NCI-H1694 treated with DMSO at 0.1 percent for 48 hours (cell line): ENCODE results near the gene C11orf87.

Experiments
- DNase-seq: peaks from one replicate; lab custom pipeline; 2025; lab: John Stamatoyannopoulos, UW

Gene C11orf87

DNA sequence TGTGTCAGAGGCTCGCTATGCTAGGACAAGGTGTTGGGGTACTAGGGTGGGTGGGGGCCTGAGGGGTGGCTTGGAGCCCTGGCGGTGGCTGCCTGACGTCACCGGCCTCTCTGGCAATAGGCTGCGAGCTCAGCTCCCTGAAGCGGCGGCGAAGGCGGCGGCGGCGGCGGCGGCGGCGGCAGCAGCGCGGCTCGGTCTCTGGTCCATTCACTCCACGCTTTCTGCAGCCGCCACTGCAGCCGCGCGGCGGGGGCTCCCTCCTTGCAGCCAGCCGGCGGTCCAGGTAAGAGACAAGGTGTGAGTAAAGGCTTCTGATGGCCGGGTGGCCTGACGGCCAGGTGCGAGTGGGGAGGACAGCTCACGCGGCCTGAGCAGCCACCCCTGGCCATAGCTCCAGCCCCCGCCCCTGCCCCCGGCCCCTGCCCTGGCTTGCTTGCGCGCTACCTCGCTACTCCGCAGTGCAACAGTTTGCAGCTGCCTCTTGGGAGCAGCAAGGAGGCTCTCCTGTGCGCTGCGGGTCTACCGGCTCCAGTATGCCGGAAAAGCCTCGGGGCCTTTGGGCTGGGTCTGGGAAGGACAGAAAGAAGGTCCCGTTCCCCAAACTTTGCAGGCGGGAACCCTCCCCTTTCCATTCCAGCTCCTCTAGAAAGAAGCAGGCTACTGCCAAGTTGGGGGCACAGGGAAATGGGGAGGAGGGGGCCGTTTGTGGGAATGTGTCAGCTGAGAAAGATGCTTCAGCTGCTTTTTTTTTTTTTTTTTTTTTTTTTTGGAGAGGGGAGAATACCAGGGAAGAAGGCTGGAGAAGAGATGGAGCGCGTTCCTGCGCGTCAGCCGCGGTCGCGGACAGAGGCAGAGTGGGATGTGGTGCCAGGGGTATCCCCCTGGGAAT lies at the start of gene C11orf87:
Gene C11orf87, plus strand, starts transcription at position 210 of the 889 bp plus-strand sequence. CDS start 1,444 bp downstream, outside the sequence.
- no peak for DNase-seq

DNA sequence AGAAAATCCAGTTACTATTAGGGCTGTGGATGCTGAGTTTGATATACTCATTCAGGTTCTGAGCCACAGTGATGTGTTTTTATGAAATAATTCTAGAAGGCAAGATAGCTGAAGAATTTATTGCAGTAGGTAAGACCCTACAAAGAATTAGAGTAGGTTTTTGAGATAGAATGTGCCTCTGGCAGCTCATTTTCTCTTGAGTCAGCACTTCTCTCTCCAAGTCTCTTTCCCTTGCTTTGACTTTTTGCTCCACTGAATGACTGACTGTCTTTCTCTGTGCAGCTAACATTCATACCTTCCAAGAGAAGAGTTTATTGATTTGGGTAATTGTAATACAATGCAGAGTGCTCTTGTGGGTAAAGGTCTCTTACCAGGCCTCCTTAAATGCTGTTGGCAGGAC lies 48.0 kb upstream of the C11orf87 start:
- DNase-seq: no peak

DNA sequence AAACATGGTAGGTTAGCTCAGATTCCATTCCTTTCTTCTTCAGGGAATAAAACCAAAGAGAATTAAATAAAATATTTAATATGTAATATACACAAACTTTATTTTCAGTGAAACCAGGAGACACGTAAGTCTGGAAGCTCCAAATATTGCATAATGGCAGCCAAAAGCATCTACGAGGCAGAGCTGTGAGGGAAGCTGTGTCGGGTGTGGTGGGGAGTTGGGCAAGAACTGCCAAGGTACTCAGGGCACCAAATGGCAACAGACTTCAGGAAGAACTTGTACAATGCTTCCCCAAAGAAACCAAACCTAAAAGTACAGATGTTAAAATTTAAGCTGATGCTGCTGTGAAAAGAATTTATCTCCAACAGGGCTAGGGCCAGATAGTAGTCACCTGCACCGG lies 47.5 kb upstream of the C11orf87 start:
- DNase-seq: no peak

DNA sequence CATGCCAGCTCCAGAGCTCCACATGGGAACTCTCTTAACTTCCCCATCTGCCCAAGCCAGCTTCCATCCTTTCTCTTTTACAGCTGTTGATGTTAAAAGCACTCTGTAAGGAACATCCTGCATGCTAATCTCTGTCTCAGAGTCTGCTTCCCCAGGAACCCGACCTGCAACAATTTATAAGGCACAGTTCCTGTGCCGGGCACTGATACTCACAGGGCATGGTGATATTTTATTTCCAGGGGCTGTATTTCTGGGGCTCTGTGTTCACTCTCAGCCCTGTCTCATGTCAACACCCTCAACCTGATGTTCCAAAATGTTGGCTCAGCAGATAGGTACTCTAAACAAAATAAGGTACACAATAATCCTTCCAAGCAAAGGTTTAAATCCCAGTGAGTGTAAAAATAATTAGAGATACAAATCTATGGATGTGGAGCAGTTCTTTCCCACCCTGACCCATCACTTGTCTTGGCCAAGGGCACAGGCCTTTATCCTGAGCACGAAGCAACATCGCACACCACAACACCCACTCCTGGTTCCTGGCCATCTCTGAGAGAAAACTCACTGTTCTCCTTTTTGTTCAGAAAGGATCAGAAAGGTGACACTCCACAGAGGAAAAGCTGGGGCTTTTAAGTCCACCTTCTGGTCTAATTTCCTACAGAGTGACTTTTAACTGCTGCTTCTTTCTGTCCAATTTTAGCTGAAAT lies 44.8 kb upstream of the C11orf87 start:
- no peak for DNase-seq

DNA sequence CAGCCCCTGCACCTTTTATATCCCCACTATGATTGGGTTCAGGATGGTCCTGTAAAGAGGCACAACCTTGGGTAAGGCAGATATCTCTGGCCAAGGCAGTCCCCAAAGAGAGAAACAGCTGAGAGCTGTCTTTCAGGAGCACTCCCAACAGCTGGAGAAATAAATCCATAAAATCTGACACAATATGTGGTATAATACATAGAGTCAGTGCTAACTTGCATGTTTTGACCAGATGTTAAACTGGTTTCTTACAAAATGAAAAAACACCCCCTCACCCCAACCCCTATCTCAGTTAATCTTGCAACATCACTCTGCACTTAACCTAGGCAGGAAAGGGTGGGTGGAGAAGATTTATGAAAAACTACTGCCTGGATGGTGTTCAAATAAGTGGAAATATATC lies 44.0 kb upstream of the C11orf87 start:
- no peak for DNase-seq

DNA sequence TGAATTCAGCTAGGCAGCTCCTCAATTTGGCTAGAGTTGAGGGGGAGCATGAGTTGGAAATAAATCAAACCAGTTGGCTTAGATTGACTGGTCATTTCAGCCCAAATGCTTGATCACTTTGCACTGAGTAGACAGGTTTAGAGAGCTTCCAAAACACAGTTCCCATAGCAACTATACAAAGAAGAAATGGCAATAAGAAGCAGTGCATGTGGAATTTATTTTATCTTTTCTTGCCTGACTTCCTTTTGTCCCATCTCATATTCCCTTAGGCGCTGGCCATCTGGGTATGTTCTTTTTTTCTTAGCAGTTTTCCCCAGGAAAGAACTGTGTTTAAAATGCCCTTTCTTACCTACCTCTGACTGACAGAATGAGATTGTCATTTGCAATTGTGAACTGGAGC lies 38.7 kb upstream of the C11orf87 start:
- no peak for DNase-seq

DNA sequence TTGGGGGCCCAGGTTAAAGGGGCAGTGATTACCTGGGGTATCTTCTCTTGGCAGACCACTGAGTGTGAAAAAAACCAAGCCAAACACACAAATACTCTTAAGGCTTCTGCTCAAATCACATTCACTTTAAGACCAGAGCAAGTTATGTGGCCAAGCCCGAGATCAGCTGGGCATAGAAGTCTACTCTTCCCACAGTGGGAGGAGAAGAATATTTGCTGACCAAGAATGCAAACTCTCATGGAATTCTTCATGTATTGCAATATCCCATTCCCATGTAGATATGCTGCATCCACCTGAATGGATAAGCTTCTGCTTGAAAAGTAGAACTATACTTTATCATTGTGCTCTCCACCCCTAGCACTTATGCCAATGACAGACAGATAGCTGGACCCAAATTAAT lies 37.1 kb upstream of the C11orf87 start:
- no peak for DNase-seq

DNA sequence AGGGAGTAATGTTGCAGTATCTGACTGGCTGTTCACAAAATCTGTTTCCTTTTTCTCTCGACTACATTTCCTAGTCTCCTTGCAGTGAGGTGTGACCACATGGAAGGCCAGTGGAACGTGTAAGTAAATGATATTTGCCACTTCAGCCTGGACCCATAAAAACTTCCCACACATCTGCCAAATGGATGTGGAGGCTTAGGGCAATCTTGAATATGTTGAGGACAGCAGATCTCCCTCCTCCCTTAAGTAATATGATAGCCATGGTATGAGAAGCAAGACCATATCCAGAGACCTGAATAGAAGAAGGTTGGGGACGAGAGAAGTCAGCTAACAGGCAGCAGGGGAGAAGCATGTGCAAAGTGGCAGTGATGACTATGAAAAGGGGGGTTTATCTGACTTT lies 33.0 kb upstream of the C11orf87 start:
- no peak for DNase-seq

DNA sequence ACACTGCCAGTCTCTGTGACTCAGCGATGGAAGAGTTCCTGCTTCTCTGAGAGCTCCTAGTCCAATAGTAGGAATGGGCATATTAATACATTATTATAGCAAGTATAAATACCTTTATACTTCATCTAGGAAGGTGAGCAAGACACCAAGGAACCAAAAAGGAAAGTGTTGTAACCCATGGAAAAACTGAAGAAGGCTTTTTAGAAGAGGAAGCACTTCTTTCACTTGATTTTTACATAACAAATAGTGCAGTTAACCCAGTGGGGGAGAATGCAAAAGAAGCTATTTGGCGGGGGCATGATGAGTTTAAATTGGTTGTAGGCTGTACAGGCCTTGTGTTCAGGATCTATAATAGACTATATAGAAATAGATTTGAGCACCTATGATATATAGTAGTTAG lies 31.2 kb upstream of the C11orf87 start:
- DNase-seq: no peak

DNA sequence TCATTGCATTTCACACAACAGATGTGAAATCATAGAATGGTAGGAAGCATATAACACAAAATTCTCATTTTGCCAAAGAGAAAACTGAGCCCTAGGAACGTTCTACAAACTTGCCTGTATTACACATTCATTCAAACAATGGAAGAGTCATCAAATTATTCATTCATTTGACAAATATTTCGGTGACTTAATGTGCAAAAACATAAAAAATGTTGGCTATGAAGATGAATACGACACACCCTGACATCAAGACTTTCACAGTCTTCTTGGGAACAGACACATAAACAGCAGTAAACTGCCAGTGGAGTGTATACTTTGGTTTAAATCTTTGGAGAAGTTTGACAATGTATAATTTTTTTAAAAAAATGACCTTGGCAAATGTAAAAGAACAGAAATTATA lies 20.4 kb upstream of the C11orf87 start:
- DNase-seq: no peak

DNA sequence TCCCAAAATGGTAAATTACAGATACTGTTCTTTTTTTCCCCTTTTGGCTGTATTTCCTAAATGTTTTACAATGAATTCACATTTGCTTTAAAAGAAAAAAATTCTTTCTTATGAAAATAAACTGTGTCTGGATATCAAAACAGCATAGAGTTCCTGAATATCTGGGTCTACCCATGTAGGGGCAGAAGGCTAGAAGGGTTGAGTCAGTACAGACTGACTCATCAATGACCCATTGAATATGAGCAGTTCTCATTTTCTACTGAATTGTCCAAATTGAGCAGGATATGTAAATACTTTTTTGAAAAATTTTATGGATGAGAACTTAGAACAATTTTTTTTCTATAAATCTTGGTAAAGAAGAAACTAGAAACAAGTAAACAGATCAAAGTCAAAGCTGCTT lies 16.3 kb upstream of the C11orf87 start:
- no peak for DNase-seq

DNA sequence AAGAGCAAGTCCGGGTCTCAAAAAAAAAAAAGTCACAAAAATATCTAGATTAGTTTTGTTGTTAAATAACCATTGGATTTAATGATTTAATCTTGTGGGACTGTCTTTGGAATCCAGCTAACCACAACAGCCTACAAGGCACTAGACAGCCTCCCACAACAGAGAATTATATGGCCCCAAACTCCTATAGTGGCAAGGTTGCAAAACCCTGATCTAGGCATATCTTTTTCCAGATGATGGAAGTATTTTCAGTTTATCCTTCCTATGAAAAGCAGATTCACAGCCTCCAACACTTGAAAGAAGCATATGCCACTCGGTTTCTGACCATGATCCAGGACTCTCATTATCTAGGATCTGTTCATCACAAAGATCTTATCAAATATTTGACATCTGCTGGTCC lies 5.4 kb upstream of the C11orf87 start:
- no peak for DNase-seq

DNA sequence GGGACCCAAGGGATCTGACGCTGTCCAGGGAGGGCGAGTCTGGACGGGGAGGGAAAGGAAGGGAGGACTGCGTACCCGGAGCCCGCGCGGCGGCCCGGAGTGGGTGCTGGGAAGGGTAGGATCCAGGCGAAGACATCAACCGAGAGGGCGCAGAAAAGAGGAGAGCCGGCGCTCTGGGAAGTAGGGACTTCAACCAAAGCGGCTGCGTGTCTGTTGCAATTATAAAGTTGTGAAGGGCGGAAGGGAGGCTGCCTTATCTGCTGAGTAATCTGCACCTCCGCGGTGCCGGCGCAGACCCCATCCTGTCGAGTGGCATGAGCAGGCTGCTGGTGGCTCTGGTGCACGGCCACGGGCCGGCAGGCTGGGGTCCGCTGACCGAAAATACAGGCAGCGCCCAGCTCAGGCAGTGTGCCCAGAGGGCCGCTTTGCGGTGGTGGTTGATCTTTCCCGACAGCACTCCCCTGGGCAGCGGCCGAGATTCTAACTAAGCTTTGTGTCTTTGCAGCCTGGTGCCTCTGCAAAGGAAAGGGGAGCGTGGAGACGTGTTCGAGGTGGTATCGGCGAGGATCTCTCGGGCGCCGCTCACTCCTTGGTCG lies 978 bp downstream of the C11orf87 start:
- DNase-seq: no peak

DNA sequence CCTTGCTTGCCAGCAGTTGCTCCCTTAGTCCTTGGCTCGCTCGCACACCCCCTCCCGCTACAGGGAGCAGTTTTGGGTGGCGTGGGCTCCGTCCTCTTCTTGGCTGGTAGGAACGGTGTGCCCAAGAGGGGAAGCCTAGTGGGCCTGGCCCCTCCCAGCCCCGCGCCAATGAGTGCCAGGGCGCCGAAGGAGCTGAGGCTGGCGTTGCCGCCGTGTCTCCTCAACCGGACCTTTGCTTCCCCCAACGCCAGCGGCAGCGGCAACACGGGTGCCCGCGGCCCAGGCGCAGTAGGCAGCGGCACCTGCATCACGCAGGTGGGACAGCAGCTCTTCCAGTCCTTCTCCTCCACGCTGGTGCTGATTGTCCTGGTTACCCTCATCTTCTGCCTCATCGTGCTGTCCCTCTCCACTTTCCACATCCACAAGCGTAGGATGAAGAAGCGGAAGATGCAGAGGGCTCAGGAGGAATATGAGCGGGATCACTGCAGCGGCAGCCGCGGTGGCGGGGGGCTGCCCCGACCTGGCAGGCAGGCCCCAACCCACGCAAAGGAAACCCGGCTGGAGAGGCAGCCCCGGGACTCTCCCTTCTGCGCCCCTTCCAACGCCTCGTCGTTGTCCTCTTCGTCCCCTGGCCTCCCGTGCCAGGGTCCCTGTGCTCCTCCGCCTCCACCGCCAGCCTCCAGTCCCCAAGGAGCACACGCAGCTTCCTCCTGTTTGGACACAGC lies 1.6 kb downstream of the C11orf87 start:
- no peak for DNase-seq

DNA sequence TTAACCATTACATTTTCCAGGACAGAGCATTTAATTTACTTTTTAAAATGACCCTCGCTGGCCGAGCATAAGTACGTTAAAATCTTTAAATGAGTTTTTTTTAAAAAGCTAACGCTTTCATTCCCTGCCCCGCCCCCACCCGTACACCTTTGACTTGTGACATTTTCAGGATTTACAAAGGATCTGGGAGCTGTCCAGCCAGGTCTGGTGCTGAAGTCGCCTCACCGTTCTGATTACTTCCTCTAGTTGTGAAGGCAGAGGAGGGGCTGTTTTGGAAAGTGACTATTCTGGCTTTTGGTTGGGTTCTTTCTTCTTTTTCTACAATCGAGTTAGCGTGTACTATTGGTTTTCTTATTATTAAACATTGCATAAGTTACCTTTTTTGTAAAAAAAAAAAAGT lies 2.9 kb downstream of the C11orf87 start:
- no peak for DNase-seq

DNA sequence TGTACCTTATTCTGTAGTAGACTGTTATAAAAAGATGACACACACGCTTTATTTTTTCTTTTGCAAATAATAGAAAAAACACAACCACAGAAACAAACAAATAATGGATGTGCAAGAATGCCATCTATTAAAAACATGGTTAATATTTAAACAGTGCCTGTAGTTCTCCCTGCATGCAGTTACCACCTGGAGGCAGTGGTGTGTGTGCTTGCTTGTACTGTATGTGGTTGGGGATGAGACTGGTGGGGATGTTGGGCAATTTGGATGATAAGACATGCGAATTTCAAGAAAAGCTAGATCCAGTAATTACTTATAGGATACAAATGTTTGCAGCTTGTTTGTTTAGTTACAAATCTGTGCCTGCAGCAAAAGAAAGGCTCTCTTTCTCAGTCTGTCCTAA lies 3.6 kb downstream of the C11orf87 start:
- no peak for DNase-seq

DNA sequence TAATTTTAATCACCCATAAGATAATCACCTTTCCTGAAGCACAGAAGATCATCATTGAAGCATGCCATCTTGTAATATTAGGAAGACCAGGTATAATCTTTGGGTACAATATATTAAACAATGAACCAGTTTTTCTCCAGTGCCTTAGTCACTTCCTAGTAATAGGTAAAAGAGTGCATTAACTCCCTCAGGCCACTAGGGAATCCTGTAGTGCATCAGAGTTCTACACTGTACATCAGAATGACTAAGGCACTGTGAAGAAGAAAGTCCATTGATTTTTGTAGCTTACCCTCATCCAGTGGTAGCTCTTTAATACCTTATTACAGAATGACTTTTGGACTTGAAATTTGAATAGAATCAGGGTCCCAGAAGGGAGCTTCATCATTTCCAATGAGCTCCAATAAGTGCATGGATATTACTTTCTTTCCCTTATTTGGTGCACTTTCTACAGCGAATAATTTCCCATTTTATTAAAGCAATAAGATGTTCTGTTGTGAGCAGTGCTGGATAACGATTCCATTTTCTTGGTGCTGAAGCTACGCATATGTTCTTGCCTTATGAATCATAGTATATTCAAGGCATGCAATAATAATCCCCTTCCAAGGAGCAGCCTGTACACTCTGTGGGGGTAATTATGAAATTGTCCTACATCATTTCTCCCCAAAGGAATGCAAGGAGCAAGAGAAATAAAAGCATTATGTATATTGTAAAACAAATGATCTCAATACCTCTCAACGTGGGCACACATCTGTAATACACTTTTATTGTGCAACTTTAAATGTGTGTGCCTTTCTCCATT lies 4.7 kb downstream of the C11orf87 start:
- DNase-seq: no peak

DNA sequence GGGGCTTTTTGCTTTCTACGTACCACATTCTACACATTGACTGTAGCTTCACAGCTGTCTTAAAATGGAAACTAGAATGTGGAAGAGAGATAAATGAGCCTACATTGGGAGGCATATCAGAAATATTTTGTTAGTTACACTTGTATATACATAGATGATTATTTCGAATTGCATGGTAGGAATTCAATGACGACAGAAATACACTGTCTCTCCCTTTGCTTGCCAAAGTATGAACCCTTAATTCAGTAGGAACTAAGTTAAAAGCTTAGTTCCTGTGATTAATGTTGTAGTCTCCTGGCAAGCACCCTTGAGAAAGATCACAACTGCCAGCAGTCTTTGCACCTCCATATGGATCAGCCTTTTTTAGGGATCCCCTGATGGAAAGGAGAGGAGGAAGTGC lies 10.1 kb downstream of the C11orf87 start:
- DNase-seq: no peak

DNA sequence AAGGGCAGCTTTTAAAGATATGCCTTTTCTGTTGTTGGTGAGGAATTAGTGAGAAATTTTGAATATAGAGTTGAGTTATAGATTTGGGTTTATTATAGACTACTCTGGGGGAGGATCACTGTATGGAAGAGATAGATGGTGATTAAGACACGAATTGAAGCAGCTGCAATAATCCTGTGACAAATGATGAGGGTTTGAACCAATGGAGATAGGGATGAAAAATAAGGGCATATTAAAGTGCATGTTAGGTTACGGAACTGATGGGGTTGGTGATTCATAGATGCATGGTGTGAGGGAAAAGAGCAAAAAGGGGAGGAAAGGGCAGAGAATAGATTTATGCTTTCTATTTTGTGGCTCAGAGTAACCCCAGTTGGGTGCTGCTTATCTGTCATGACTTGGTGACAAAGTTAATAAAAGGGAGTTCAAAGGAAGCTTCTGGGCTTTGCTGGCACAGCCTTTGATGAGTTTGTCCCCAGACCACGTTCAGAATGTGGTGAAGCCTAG lies 11.8 kb downstream of the C11orf87 start:
- DNase-seq: no peak

DNA sequence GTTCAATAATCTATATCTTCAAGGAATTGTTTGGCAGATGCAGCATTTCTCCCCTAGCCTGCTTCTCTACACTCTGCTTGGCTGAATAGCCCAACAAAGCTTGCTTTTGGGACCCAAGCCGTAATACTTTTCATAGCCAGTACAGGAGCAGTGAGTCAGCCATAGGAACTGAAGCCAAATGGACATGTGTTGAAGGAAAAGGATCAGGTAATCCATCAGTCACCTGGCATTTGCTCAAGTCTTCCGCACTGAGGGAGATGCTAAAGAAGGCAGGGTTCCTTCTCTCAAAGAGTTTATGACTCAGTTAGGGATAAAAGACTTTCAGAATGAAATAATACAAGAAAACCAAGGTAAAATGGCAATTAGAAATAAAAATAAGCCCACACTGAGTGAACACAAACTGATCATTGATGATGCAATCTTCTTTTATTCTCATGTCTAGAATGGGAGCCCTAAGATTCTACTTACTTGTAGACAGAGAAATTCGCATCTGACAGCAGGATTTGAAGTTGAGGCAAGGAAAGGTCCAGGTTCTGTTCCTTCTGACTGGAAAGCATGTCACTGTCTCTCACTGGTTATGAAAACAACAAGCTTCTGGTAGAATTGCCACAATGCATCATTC lies 13.2 kb downstream of the C11orf87 start:
- no peak for DNase-seq

DNA sequence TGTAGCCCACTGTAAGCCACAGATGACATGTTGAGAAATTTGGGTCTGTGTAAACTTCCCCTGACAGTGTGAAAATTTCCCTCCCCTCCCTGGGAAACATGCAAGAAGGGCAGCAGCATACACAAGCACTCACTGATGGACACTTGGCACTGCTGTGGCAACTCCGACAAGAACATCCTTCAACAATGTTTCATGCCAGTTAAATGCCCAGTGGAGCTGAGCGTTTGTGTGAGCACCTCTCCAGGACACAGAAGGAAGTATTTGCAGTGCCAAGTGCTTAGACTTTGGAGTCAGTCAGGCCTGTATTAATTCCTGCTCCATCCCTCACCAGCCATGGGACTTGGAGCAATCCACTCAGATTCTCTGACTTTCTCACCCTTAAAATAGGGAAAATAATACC lies 17.7 kb downstream of the C11orf87 start:
- DNase-seq: no peak
